ENCODE data around the gene FAM3C.

FAM3C gene

DNA sequence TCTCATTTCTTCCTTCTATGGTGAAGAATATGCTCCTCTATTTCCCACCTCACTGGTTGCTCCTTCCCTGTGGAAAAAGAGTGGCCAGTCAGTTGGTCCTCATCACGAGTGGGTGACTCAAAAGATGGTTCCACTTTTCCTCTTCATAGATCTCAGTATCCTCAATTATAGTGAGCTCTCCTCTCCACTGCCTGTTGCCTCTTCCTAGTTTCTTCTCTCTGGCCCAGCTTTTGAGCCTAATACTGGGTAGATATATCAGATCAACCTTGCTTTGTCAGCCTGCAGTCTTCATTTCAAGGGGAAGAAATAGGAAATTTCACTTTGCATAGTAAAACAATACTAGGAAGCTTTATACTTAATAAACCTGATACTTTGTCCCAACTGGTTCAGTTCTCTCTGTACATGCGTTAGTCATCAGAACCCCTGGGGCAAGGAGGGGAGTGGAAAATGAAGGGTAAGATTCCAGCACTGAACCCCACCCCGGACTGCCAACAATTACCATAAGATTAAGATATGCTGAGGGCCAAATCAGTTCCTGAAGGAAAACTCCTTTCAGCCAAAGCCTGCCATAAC, 82.8 kb downstream of the FAM3C start:
- no peak for DNase-seq
- Histone ChIP-seq H3K36me3 (no peaks in the 10 kb centered on the region), H3K9me3 (no peaks in the 10 kb centered on the region), H3K4me3 (no peak overlapping the region), H3K4me1 (no peaks in the 10 kb centered on the region), H3K27me3 (no peaks in the 10 kb centered on the region), H3K27ac (no peak overlapping the region)
- intact Hi-C loops (cut with DNase I; ENCODE audit: low total_unique reads), result no loop called here
- TF ChIP-seq, protein P1, sequence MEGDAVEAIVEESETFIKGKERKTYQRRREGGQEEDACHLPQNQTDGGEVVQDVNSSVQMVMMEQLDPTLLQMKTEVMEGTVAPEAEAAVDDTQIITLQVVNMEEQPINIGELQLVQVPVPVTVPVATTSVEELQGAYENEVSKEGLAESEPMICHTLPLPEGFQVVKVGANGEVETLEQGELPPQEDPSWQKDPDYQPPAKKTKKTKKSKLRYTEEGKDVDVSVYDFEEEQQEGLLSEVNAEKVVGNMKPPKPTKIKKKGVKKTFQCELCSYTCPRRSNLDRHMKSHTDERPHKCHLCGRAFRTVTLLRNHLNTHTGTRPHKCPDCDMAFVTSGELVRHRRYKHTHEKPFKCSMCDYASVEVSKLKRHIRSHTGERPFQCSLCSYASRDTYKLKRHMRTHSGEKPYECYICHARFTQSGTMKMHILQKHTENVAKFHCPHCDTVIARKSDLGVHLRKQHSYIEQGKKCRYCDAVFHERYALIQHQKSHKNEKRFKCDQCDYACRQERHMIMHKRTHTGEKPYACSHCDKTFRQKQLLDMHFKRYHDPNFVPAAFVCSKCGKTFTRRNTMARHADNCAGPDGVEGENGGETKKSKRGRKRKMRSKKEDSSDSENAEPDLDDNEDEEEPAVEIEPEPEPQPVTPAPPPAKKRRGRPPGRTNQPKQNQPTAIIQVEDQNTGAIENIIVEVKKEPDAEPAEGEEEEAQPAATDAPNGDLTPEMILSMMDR (IDR thresholded peaks at IDR 0.05), result no peak

DNA sequence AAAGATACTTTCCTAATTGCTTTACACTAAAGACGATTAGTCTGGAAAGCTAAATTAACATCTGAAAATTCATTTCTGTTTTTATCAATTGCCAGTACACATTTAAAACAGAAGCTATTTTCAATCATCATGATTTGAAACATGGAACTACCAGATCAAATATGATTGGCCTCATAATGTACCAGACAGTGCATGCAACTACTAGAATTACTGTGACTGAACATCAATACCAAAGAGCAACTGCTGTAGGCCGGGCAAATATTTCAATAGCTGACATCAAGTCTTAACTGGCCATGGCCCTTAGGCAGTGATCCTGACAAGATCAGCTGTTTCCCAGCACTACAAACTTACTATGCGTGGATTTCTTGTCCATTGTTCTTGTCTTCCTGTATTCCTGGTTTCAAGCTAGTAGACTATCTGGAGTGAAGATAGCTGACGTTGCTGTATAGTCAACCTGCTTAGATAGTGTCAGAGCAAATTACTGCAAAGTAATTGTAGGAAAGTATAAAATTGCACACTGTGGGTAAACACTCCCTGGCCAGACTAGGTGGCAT, 89.0 kb downstream of the FAM3C start:
- Histone ChIP-seq H3K36me3 (no peaks in the 10 kb centered on the region), H3K27ac (no peak overlapping the region), H3K4me1 (no peaks in the 10 kb centered on the region), H3K9me3 (no peaks in the 10 kb centered on the region), H3K27me3 (no peaks in the 10 kb centered on the region), H3K4me3 (no peak overlapping the region)
- no peak for DNase-seq
- intact Hi-C loops (cut with DNase I; ENCODE audit: low total_unique reads), result no loop called here
- TF ChIP-seq, protein P1 (IDR thresholded peaks at IDR 0.05), result no peak

DNA sequence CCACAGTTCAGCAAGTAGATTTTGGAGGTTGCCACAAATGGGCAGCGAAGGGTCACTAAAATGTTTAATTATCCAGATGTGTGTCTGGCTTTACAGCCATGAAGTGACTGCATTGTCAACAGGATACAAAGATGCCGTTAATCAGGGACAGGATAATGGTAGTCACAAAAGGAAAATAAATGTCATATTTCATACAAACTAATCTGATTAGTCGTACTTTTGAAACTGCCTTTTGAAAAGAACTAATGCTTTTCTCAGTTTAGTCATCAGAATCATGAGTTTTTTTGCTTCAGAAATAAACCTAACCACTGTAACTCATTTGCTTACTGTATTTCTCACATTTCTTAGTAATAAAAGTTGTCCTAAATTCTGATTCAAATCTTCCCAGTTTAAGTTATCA, 89.5 kb downstream of the FAM3C start:
- no peak for DNase-seq
- Histone ChIP-seq H3K4me1 (no peaks in the 10 kb centered on the region), H3K4me3 (no peak overlapping the region), H3K36me3 (no peaks in the 10 kb centered on the region), H3K9me3 (no peaks in the 10 kb centered on the region), H3K27me3 (no peaks in the 10 kb centered on the region), H3K27ac (no peak overlapping the region)
- intact Hi-C loops (cut with DNase I; ENCODE audit: low total_unique reads), result no loop called here
- TF ChIP-seq, protein P1 (IDR thresholded peaks at IDR 0.05), result no peak

DNA sequence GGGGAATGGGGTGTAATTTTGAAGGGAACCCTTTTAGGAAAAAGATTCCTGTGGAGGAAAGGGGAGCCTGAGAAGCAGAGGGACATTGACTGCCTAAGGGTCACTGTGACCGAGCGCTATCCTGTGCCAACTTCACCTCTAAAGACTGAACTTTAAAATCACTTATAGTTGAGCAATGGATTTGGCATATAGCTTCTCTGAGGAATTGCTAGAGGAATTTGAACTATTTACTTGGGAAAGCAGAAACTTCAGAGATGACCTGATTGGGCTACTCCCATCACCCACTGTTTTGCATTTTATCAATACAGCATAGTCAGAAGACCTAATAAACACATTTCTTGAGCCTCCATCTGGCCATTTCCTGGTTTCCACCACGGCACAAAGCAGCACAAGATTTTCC, 91.0 kb downstream of the FAM3C start:
- Histone ChIP-seq H3K36me3 (no peaks in the 10 kb centered on the region), H3K27me3 (no peaks in the 10 kb centered on the region), H3K9me3 (no peaks in the 10 kb centered on the region), H3K4me1 (no peaks in the 10 kb centered on the region), H3K4me3 (no peak overlapping the region), H3K27ac (no peak overlapping the region)
- intact Hi-C loops (cut with DNase I; ENCODE audit: low total_unique reads), result no loop called here
- DNase-seq, result no peak
- TF ChIP-seq, protein P1 (IDR thresholded peaks at IDR 0.05), result no peak

DNA sequence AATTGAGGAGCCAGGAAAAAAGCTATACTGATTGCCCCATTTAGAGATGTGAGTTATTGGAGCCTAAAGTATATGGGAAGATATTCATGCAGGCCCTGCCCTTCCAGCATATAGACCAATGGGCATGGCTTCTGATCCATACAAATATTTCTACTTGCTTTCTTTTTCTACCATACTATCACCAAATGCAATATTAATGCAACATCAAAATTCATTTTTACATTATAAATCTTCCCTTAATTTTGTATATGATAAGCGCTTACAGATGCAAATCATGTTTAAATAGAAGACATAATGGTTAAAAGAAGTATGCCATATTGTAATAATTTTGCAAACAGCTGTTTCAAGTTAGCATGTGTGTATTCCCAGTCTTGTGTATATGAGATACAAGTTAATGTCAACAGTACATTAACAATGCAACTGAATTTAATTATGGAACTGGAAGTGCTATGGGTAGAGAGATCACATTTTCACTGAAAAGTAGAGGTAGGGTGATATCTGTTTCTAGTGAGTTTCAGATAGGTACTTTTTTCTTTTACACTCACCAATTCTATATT, 91.9 kb downstream of the FAM3C start:
- Histone ChIP-seq H3K36me3 (no peaks in the 10 kb centered on the region), H3K27me3 (no peaks in the 10 kb centered on the region), H3K9me3 (no peaks in the 10 kb centered on the region), H3K4me1 (no peaks in the 10 kb centered on the region), H3K27ac (no peak overlapping the region), H3K4me3 (no peak overlapping the region)
- intact Hi-C loops (cut with DNase I; ENCODE audit: low total_unique reads), result no loop called here
- no peak for DNase-seq
- TF ChIP-seq, protein P1 (IDR thresholded peaks at IDR 0.05), result no peak

Measured in tibial artery (tissue), 4 donors.